Activated CD4-positive, alpha-beta T cell treated with anti-CD3 and anti-CD28 coated beads, Interleukin-2, amount 10 ng/mL, durations not matched to agents 24 days and 14 days (primary cell): Measurements from ENCODE around the gene SND1. TPM values are rescaled to one million over a fixed set of nuclear protein-coding genes. Genes with fewer than 3 reads are reported as not detected.

ENCODE experiments used
- DNase-seq: peaks from one replicate; pipeline ENCODE4 v3.0.0; 2022
- H3K27ac Mint-ChIP-seq: one replicate; pipeline ENCODE4 v1.8.0; 2022; ENCODE audit warnings: mild to moderate bottlenecking, mixed read lengths
- H3K27me3 Mint-ChIP-seq: one replicate; pipeline ENCODE4 v1.8.0; 2022; ENCODE audit warnings: mixed read lengths
- H3K36me3 Mint-ChIP-seq: one replicate; pipeline ENCODE4 v1.8.0; 2022; ENCODE audit warnings: low read depth, mild to moderate bottlenecking, mixed read lengths
- H3K4me1 Mint-ChIP-seq: one replicate; pipeline ENCODE4 v1.8.0; 2021; ENCODE audit warnings: mixed read lengths
- H3K4me3 Mint-ChIP-seq: one replicate; pipeline ENCODE4 v1.8.0; 2022; ENCODE audit warnings: mild to moderate bottlenecking, moderate library complexity, mixed read lengths
- H3K9me3 Mint-ChIP-seq: one replicate; pipeline ENCODE4 v1.8.0; 2021; ENCODE audit warnings: mixed read lengths
- intact Hi-C: fragments of 100-400 bp; cut with micrococcal nuclease; formaldehyde crosslinking; loops from one replicate; pipeline ENCODE4 v1.15.1; 2023
- total RNA-seq: library from RNA; stranded (reverse); gene quantifications from 2 replicates; pipeline ENCODE4 v1.2.3, GENCODE V29; 2022

Gene SND1
- total RNA-seq, 1 donor from 2014 or later = 295 TPM

DNA sequence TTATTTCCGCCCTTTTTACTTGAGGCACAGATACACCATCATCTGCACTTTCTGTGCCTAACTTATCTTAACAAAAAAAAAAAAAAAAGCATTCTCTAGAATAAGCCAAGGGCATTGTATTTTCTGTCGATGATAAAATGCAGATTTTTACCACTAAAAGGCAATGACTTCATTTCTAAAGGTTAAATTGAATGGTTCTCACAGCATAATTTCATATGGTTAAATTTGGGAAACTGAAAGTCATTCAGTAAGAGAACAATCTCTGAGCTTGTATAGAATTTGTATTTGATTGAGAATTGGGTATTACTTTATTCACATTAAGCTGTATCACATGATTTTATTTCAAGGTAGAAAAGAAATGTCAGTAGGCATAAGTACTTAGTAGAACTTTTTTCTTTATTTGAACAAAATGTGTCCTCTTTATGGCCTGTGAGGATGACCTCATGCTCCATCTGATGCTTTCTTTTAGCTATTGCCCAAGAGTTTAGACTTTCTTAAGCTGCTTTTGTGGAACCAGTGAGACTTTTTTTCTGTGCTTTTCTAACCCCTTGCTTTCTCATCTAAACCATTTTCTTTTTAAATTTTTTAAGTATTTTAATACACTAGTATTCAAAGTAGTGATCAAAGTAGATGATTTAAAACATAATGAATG, 268.9 kb downstream of the SND1 start:
- intact Hi-C loops = no loop called here
- DNase-seq = no peak
- Mint-ChIP-seq H3K4me3 (no peak overlapping the region), H3K27me3 (no peaks in the 10 kb centered on the region), H3K4me1 (peaks cover 9% of the 10 kb centered on the region), H3K27ac (no peak overlapping the region), H3K9me3 (no peaks in the 10 kb centered on the region), H3K36me3 (peaks cover 2% of the 10 kb centered on the region)

GRCh38 chr7:127922656-127923055, 270.7 kb downstream of the SND1 start:
- Mint-ChIP-seq H3K4me3 (no peak overlapping the region), H3K27ac (no peak overlapping the region), H3K4me1 (peaks cover 12% of the 10 kb centered on the region), H3K36me3 (peaks cover 8% of the 10 kb centered on the region), H3K9me3 (no peaks in the 10 kb centered on the region), H3K27me3 (no peaks in the 10 kb centered on the region)
- no peak for DNase-seq
- intact Hi-C loops = no loop called here

DNA sequence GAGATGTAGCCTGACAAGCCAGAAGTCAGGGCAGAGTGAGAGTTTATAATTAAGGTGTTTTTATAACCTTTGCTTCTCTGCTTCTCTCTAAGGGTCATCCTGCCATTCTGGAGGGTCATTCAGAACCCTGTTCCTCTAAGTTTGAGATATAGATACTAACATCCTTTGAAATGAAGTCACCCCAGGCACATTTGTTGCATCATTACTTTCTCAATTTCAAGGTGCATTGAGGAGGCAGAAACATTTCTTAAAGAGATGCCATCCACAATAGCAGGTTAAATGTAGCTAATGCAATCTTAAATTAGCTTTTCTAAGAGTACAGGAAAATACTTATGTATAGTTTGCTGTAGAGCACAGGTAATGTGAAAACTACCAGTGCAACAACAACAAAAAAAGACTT, 272.9 kb downstream of the SND1 start:
- DNase-seq = no peak
- Mint-ChIP-seq H3K27ac (no peak overlapping the region), H3K4me1 (peaks cover 12% of the 10 kb centered on the region), H3K4me3 (no peak overlapping the region), H3K9me3 (no peaks in the 10 kb centered on the region), H3K36me3 (peaks cover 20% of the 10 kb centered on the region), H3K27me3 (no peaks in the 10 kb centered on the region)
- intact Hi-C loops = no loop called here

- Mint-ChIP-seq H3K4me3 (no peak overlapping the region), H3K36me3 (peaks cover 37% of the 10 kb centered on the region), H3K9me3 (no peaks in the 10 kb centered on the region), H3K27ac (no peak overlapping the region), H3K4me1 (peaks cover 10% of the 10 kb centered on the region), H3K27me3 (no peaks in the 10 kb centered on the region)
- no peak for DNase-seq
- intact Hi-C loops = no loop called here
Observed at GRCh38 chr7:127927348-127927696, 275.3 kb downstream of the SND1 start.

- intact Hi-C loops = no loop called here
- H3K27ac Mint-ChIP-seq = no peak overlapping the region
- DNase-seq = no peak
Observed at GRCh38 chr7:127928222-127928621, 276.2 kb downstream of the SND1 start.

GRCh38 chr7:127928852-127929251, 276.9 kb downstream of the SND1 start:
- Mint-ChIP-seq H3K9me3 (no peaks in the 10 kb centered on the region), H3K4me1 (peaks cover 11% of the 10 kb centered on the region), H3K27me3 (no peaks in the 10 kb centered on the region), H3K4me3 (no peak overlapping the region), H3K27ac (no peak overlapping the region), H3K36me3 (peaks cover 46% of the 10 kb centered on the region)
- no peak for DNase-seq
- intact Hi-C loops = no loop called here

More at GRCh38 chr7:127928222-127928621, 276.2 kb downstream of the SND1 start:
- no peaks in the 10 kb centered on the region for H3K27me3 Mint-ChIP-seq
- H3K4me3 Mint-ChIP-seq = no peak overlapping the region
- H3K9me3 Mint-ChIP-seq = no peaks in the 10 kb centered on the region
- H3K36me3 Mint-ChIP-seq = peaks cover 42% of the 10 kb centered on the region
- H3K4me1 Mint-ChIP-seq = peaks cover 11% of the 10 kb centered on the region

- intact Hi-C loops = no loop called here
- H3K4me3 Mint-ChIP-seq = no peak overlapping the region
- peaks cover 52% of the 10 kb centered on the region for H3K36me3 Mint-ChIP-seq
- no peaks in the 10 kb centered on the region for H3K9me3 Mint-ChIP-seq
- peaks cover 7% of the 10 kb centered on the region for H3K4me1 Mint-ChIP-seq
- H3K27ac Mint-ChIP-seq = no peak overlapping the region
- no peaks in the 10 kb centered on the region for H3K27me3 Mint-ChIP-seq
- DNase-seq = no peak
Observed at GRCh38 chr7:127930341-127931328, 278.6 kb downstream of the SND1 start.

DNA sequence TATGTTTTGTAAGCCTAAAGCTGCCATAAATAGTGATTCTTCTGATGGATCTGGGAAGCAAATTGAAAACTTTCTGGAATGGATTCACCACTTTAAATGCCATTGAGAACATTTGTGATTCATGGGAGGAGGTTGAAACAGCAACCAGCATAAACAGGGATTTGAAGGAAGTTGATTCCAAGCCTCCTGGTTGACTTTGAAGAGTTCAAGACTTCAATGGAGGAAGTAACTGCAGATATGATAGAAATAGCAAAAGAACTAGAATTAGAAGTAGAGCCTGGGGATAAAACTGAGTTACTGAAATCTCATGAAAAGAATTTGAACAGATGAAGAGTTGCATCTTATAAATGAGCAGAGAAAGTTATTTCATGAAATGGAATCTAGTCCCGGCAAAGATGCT, 280.1 kb downstream of the SND1 start:
- no peak overlapping the region for H3K4me3 Mint-ChIP-seq
- no peaks in the 10 kb centered on the region for H3K27me3 Mint-ChIP-seq
- no peaks in the 10 kb centered on the region for H3K9me3 Mint-ChIP-seq
- intact Hi-C loops = no loop called here
- no peak overlapping the region for H3K27ac Mint-ChIP-seq
- no peak for DNase-seq
- peaks cover 4% of the 10 kb centered on the region for H3K4me1 Mint-ChIP-seq
- peaks cover 52% of the 10 kb centered on the region for H3K36me3 Mint-ChIP-seq

GRCh38 chr7:127932496-127932895, 280.5 kb downstream of the SND1 start:
- no peak overlapping the region for H3K27ac Mint-ChIP-seq
- peaks cover 54% of the 10 kb centered on the region for H3K36me3 Mint-ChIP-seq
- intact Hi-C loops = no loop called here
- no peak for DNase-seq
- no peaks in the 10 kb centered on the region for H3K27me3 Mint-ChIP-seq
- H3K4me3 Mint-ChIP-seq = no peak overlapping the region
- peaks cover 4% of the 10 kb centered on the region for H3K4me1 Mint-ChIP-seq
- H3K9me3 Mint-ChIP-seq = no peaks in the 10 kb centered on the region

DNA sequence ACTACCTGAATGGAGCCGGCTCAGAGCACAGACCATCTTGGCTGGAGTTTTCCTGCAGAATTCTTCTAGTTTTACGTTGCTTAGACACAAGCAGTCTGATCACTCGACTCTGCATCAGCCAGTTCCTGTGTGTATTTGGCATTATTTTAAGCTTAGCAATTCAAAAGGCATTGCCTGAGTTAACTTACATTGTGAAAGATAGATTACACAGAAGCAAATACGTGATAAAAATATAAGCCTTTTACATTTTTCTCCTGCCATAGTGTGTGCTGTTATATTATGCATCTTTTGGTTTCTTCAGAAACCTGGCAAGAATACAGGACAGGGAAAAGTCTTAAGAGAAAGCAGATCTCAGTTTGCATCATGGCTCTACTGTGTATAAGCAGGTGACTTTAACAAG, 281.2 kb downstream of the SND1 start:
- H3K9me3 Mint-ChIP-seq = no peaks in the 10 kb centered on the region
- no peak for DNase-seq
- peaks cover 4% of the 10 kb centered on the region for H3K4me1 Mint-ChIP-seq
- intact Hi-C loops = no loop called here
- H3K4me3 Mint-ChIP-seq = no peak overlapping the region
- H3K36me3 Mint-ChIP-seq = peaks cover 54% of the 10 kb centered on the region
- no peaks in the 10 kb centered on the region for H3K27me3 Mint-ChIP-seq
- H3K27ac Mint-ChIP-seq = no peak overlapping the region

DNA sequence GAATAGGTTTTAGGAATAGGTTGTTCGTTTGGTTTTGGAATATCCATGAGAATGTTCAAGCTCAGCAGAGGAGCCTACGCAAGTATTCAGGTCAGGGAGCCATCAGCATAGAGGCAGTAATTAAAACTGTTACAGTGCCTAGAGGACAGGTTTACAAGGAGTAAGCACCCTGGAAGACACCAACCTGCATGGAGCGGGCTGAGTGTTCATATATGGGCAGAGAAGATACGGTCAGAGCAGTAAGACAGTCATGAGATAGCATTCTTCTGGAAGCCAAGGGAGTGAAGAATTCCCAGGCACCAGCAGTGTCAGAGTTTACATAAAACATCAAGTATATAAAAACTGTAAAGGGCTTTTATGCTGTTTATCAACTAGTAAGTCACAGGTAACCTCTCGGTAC, 282.7 kb downstream of the SND1 start:
- H3K4me1 Mint-ChIP-seq = peaks cover 4% of the 10 kb centered on the region
- peaks cover 54% of the 10 kb centered on the region for H3K36me3 Mint-ChIP-seq
- H3K4me3 Mint-ChIP-seq = no peak overlapping the region
- H3K9me3 Mint-ChIP-seq = no peaks in the 10 kb centered on the region
- DNase-seq = no peak
- H3K27ac Mint-ChIP-seq = no peak overlapping the region
- intact Hi-C loops = no loop called here
- no peaks in the 10 kb centered on the region for H3K27me3 Mint-ChIP-seq

DNA sequence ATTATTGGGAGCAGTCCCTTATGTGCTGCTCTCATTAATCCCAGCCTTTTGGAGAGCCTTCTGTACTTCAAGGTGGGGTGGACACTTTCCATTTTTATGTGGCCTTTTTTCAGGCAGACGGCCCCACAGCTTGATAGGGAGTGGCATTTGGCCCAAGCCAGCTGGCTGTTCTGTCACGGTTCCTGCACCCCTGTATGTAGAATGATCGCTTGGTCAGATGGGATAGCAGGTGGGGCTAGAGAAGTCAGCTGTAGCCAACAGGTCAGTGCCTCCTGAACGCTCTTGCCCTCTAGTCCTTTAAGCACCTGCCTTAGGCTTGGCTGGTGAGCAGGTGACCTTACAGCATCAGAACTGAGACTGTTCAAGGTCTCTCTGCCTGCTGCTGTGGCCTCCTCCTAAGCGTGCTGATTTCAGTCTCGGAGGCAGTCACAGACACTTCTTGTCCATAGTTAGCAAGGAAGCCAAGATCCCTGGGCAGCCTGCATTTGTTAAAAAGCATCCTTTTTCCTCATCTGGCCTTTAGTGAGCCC, 283.9 kb downstream of the SND1 start:
- H3K4me1 Mint-ChIP-seq = peaks cover 4% of the 10 kb centered on the region
- no peaks in the 10 kb centered on the region for H3K9me3 Mint-ChIP-seq
- DNase-seq = no peak
- H3K27ac Mint-ChIP-seq = no peak overlapping the region
- no peak overlapping the region for H3K4me3 Mint-ChIP-seq
- intact Hi-C loops = no loop called here
- peaks cover 44% of the 10 kb centered on the region for H3K36me3 Mint-ChIP-seq
- no peaks in the 10 kb centered on the region for H3K27me3 Mint-ChIP-seq

DNA sequence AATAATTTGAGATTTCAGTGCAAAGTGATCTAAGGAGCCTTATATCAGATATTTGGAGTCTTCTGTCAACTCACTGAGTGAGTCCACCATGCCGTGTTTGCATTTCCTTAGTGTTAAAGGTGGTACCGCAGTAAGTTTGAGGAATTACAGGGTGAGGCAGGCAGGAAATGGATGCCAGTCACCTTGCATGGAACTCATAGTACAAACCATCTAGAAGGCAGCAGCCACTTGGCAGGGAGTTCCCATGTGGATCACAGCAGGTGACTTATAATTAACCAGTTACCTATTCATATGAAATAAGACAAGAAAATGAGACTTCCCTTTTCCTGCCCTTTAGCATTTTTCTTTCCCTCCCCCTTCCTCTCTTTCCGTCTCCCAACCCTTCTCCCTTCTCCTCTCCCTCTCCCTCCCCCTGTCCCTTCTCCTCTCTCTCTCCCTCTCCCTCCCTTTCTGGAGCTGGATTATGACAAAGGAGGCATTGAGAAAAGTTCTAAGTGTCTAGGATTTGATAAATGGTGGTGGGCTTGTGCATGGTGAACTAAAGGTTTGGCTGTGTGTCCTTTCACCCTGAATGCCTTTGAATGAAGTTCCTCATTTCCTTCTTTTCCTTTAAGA, 285.2 kb downstream of the SND1 start:
- Mint-ChIP-seq H3K36me3 (peaks cover 41% of the 10 kb centered on the region), H3K27ac (no peak overlapping the region), H3K9me3 (no peaks in the 10 kb centered on the region), H3K4me3 (no peak overlapping the region), H3K4me1 (peaks cover 2% of the 10 kb centered on the region), H3K27me3 (no peaks in the 10 kb centered on the region)
- no peak for DNase-seq
- intact Hi-C loops = no loop called here

GRCh38 chr7:127938588-127938987, 286.6 kb downstream of the SND1 start:
- no peaks in the 10 kb centered on the region for H3K4me1 Mint-ChIP-seq
- H3K4me3 Mint-ChIP-seq = no peak overlapping the region
- no peak overlapping the region for H3K27ac Mint-ChIP-seq
- H3K36me3 Mint-ChIP-seq = peaks cover 35% of the 10 kb centered on the region
- intact Hi-C loops = no loop called here
- H3K27me3 Mint-ChIP-seq = no peaks in the 10 kb centered on the region
- no peaks in the 10 kb centered on the region for H3K9me3 Mint-ChIP-seq
- DNase-seq = no peak
